ENCODE measurements around the gene CCIN.

The CCIN gene

GRCh38 chr9:36148311-36149051 is 20.7 kb upstream of the CCIN start:
- Histone ChIP-seq H3K23ac (ENCODE audit: low read length in 2 of 2) (no peak overlapping the region), H2BK120ac (ENCODE audit: low read depth, low read length) (no peak overlapping the region), H2BK5ac (ENCODE audit: low read depth, low read length, poor library complexity, severe bottlenecking) (peak overlapping the region; percentile 66), H3K79me1 (replicated peaks; ENCODE audit: low read length, poor library complexity, severe bottlenecking) (peaks cover 10% of the 10 kb centered on the region), H4K8ac (ENCODE audit: low read length) (no peak overlapping the region), H2AK5ac (ENCODE audit: low read length, severe bottlenecking) (peak overlapping the region; percentile 72), H3K4me1 (ENCODE audit: control insufficient read depth, insufficient read depth, low read depth, low read length) (peaks cover 31% of the 10 kb centered on the region), H3K4me3 (ENCODE audit: insufficient read depth in 1 of 2, low read depth in 1 of 2, low read length in 2 of 2) (peak overlapping the region in 1 of 2 experiments; percentile 20), H3K9me3 (ENCODE audit: control insufficient read depth, low read length) (peaks cover 6% of the 10 kb centered on the region), H3K9ac (ENCODE audit: low read length) (peak overlapping the region; percentile 37), H3K27me3 (ENCODE audit: control insufficient read depth in 1 of 2, insufficient read depth in 1 of 2, low read length in 2 of 2) (no peaks in the 10 kb centered on the region), H2AFZ (ENCODE audit: low read depth, low read length) (no peak overlapping the region), H3K18ac (ENCODE audit: low read depth in 1 of 2, low read length in 2 of 2) (peak overlapping the region; percentile 70 to 79), H3K4ac (ENCODE audit: low read depth in 1 of 2, low read length in 2 of 2) (peak overlapping the region in 1 of 2 experiments; percentile 51), H2BK12ac (ENCODE audit: low read length in 2 of 2) (peak overlapping the region; percentile 71 to 89), H3K27ac (ENCODE audit: low read length, poor library complexity, severe bottlenecking) (peak overlapping the region; percentile 97), H3K36me3 (ENCODE audit: control insufficient read depth in 1 of 2, insufficient read depth in 2 of 2, low read depth in 1 of 2, low read length in 2 of 2) (peaks cover 20 to 36% of the 10 kb centered on the region in 2 experiments), H3K14ac (ENCODE audit: low read length in 2 of 2) (peak overlapping the region in 1 of 2 experiments; percentile 35), H4K91ac (ENCODE audit: low read length) (peak overlapping the region; percentile 84), H3K4me2 (ENCODE audit: low read length, poor library complexity, severe bottlenecking) (peak overlapping the region; percentile 57), H2BK15ac (ENCODE audit: low read depth, poor library complexity, severe bottlenecking) (peak overlapping the region; percentile 80)
- 48% methylated on average over 12 of the region's 14 CpGs for WGBS
- DNase-seq = peak; percentile 99

- Histone ChIP-seq H3K18ac (ENCODE audit: low read depth in 1 of 2, low read length in 2 of 2) (peak overlapping the region; percentile 77 to 89), H3K27ac (ENCODE audit: low read length, poor library complexity, severe bottlenecking) (peak overlapping the region; percentile 97), H2BK12ac (ENCODE audit: low read length in 2 of 2) (peak overlapping the region; percentile 32 to 94), H3K9me3 (ENCODE audit: control insufficient read depth, low read length) (peaks cover 6% of the 10 kb centered on the region), H2BK15ac (ENCODE audit: low read depth, poor library complexity, severe bottlenecking) (peak overlapping the region; percentile 82), H3K23ac (ENCODE audit: low read length in 2 of 2) (no peak overlapping the region), H2BK5ac (ENCODE audit: low read depth, low read length, poor library complexity, severe bottlenecking) (peak overlapping the region; percentile 80), H4K8ac (ENCODE audit: low read length) (peak overlapping the region; percentile 59), H3K27me3 (ENCODE audit: control insufficient read depth in 1 of 2, insufficient read depth in 1 of 2, low read length in 2 of 2) (no peaks in the 10 kb centered on the region), H3K9ac (ENCODE audit: low read length) (peak overlapping the region; percentile 37), H2BK120ac (ENCODE audit: low read depth, low read length) (peak overlapping the region; percentile 91), H3K4me1 (ENCODE audit: control insufficient read depth, insufficient read depth, low read depth, low read length) (peaks cover 33% of the 10 kb centered on the region), H4K91ac (ENCODE audit: low read length) (peak overlapping the region; percentile 85), H2AFZ (ENCODE audit: low read depth, low read length) (no peak overlapping the region), H2AK5ac (ENCODE audit: low read length, severe bottlenecking) (peak overlapping the region; percentile 40), H3K4me3 (ENCODE audit: insufficient read depth in 1 of 2, low read depth in 1 of 2, low read length in 2 of 2) (peak overlapping the region in 1 of 2 experiments; percentile 7), H3K79me1 (replicated peaks; ENCODE audit: low read length, poor library complexity, severe bottlenecking) (peaks cover 9% of the 10 kb centered on the region), H3K36me3 (ENCODE audit: control insufficient read depth in 1 of 2, insufficient read depth in 2 of 2, low read depth in 1 of 2, low read length in 2 of 2) (peaks cover 20 to 36% of the 10 kb centered on the region in 2 experiments), H3K4me2 (ENCODE audit: low read length, poor library complexity, severe bottlenecking) (peak overlapping the region; percentile 57), H3K4ac (ENCODE audit: low read depth in 1 of 2, low read length in 2 of 2) (peak overlapping the region; percentile 7 to 12), H3K14ac (ENCODE audit: low read length in 2 of 2) (peak overlapping the region in 1 of 2 experiments; percentile 62)
- peak; percentile 92 for DNase-seq
- 67% methylated on average over 4 of the region's 4 CpGs for WGBS
Observed at GRCh38 chr9:36149197-36149596, 20.0 kb upstream of the CCIN start.

GRCh38 chr9:36150574-36151315 is 18.4 kb upstream of the CCIN start:
- Histone ChIP-seq H3K79me1 (replicated peaks; ENCODE audit: low read length, poor library complexity, severe bottlenecking) (peaks cover 2% of the 10 kb centered on the region), H4K91ac (ENCODE audit: low read length) (peak overlapping the region; percentile 79), H3K4me1 (ENCODE audit: control insufficient read depth, insufficient read depth, low read depth, low read length) (peaks cover 36% of the 10 kb centered on the region), H2BK5ac (ENCODE audit: low read depth, low read length, poor library complexity, severe bottlenecking) (no peak overlapping the region), H3K18ac (ENCODE audit: low read depth in 1 of 2, low read length in 2 of 2) (peak overlapping the region; percentile 45 to 86), H3K4me3 (ENCODE audit: insufficient read depth in 1 of 2, low read depth in 1 of 2, low read length in 2 of 2) (no peak overlapping the region), H3K4ac (ENCODE audit: low read depth in 1 of 2, low read length in 2 of 2) (peak overlapping the region; percentile 71 to 84), H2AK5ac (ENCODE audit: low read length, severe bottlenecking) (peak overlapping the region; percentile 66), H3K23ac (ENCODE audit: low read length in 2 of 2) (no peak overlapping the region), H3K27me3 (ENCODE audit: control insufficient read depth in 1 of 2, insufficient read depth in 1 of 2, low read length in 2 of 2) (no peaks in the 10 kb centered on the region), H2AFZ (ENCODE audit: low read depth, low read length) (no peak overlapping the region), H3K36me3 (ENCODE audit: control insufficient read depth in 1 of 2, insufficient read depth in 2 of 2, low read depth in 1 of 2, low read length in 2 of 2) (peaks cover 11 to 26% of the 10 kb centered on the region in 2 experiments), H2BK12ac (ENCODE audit: low read length in 2 of 2) (peak overlapping the region; percentile 65 to 85), H3K14ac (ENCODE audit: low read length in 2 of 2) (no peak overlapping the region), H3K4me2 (ENCODE audit: low read length, poor library complexity, severe bottlenecking) (no peak overlapping the region), H3K9me3 (ENCODE audit: control insufficient read depth, low read length) (peaks cover 3% of the 10 kb centered on the region), H3K27ac (ENCODE audit: low read length, poor library complexity, severe bottlenecking) (no peak overlapping the region), H4K8ac (ENCODE audit: low read length) (peak overlapping the region; percentile 82), H2BK120ac (ENCODE audit: low read depth, low read length) (peak overlapping the region; percentile 75), H3K9ac (ENCODE audit: low read length) (peak overlapping the region; percentile 18), H2BK15ac (ENCODE audit: low read depth, poor library complexity, severe bottlenecking) (no peak overlapping the region)
- 85% methylated on average over 4 of the region's 4 CpGs for WGBS
- peak; percentile 87 for DNase-seq
